ENCODE measurements around the gene FOXJ1.

The FOXJ1 gene

DNA sequence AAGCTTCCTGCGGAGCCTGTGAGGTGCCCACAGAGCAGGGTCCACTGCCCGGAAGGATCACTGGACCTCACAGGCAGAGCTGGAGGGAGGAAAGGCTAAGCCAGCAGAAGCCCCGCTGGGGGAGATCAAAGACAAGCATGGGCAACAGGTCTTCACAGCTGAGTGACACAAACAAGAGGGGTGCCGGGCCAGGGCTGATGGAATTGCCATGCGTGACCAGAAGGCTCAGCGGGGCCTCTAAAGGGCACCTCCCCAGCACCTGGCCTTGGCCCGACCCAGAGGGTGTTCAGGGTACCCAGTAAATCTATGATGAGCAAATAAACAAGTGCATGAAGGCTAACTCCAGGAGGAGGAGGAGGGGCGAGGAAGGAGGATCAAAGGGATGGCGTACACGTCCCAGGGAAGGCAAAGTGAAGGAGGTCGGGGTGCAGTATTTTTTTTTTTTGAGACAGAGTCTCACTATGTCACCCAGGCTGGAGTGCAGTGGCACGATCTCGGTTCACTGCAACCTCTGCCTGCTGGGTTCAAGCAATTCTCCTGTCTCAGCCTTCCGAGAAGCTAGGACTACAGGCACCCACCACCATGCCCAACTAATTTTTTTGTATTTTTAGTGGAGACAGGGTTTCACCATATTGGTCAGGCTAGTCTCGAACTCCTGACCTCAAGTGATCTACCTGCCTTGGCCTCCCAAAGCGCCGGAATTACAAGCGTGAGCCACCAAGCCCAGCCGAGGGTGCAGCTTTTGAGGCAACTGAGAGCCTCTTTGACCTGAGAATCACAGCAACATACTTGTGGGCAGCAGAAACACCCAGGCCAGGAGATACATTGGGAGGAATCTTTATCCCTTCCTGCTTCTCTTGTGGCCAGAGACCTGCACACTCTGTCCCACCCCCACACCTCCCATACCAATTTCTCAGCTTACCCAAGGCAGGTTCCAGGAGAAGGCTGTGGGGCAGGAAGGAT is 21.4 kb downstream of the FOXJ1 start:
- no peak overlapping the region for H3K9ac ChIP-seq (ENCODE audit: low read length)
- H3K27me3 ChIP-seq (ENCODE audit: control insufficient read depth in 1 of 2, insufficient read depth in 2 of 2, low read length in 2 of 2), result no peaks in the 10 kb centered on the region
- H3K4me3 ChIP-seq (ENCODE audit: low read depth in 1 of 2, low read length in 2 of 2), result no peak overlapping the region
- H3K9me3 ChIP-seq (ENCODE audit: low read length), result no peaks in the 10 kb centered on the region
- H3K27ac ChIP-seq (ENCODE audit: low read depth, low read length), result no peak overlapping the region
- no peaks in the 10 kb centered on the region for H3K4me1 ChIP-seq (ENCODE audit: insufficient read depth, low read length)
- H3K36me3 ChIP-seq (ENCODE audit: insufficient read depth, low read length), result no peaks in the 10 kb centered on the region

- Histone ChIP-seq H3K9me3 (ENCODE audit: low read length) (no peaks in the 10 kb centered on the region), H3K36me3 (ENCODE audit: insufficient read depth, low read length) (no peaks in the 10 kb centered on the region), H3K4me3 (ENCODE audit: low read depth in 1 of 2, low read length in 2 of 2) (no peak overlapping the region), H3K9ac (ENCODE audit: low read length) (no peak overlapping the region), H3K27ac (ENCODE audit: low read depth, low read length) (no peak overlapping the region), H3K4me1 (ENCODE audit: insufficient read depth, low read length) (no peaks in the 10 kb centered on the region), H3K27me3 (ENCODE audit: control insufficient read depth in 1 of 2, insufficient read depth in 2 of 2, low read length in 2 of 2) (no peaks in the 10 kb centered on the region)
Observed at GRCh38 chr17:76115138-76115754, 25.8 kb downstream of the FOXJ1 start.

DNA sequence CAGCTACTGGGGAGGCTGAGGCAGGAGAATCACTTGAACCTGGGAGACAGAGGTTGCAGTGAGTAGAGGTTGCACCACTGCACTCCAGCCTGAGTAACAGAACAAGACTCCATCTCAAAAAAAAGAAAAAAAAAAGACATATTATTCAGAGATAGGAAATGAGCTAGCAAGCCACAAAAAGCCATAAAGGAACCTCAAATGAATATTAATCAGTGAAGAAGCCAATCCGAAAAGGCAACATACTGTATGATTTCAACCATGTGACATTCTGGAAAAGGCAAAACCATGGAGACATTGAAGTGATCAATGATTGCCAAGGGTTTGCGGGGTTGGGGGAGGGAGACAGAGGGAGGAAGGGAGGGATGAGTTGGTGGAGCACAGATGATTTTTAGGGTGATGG is 29.1 kb downstream of the FOXJ1 start:
- Histone ChIP-seq H3K27ac (ENCODE audit: low read depth, low read length) (no peak overlapping the region), H3K9ac (ENCODE audit: low read length) (no peak overlapping the region), H3K9me3 (ENCODE audit: low read length) (no peaks in the 10 kb centered on the region), H3K36me3 (ENCODE audit: insufficient read depth, low read length) (no peaks in the 10 kb centered on the region), H3K4me1 (ENCODE audit: insufficient read depth, low read length) (no peaks in the 10 kb centered on the region), H3K4me3 (ENCODE audit: low read depth in 1 of 2, low read length in 2 of 2) (no peak overlapping the region), H3K27me3 (ENCODE audit: control insufficient read depth in 1 of 2, insufficient read depth in 2 of 2, low read length in 2 of 2) (no peaks in the 10 kb centered on the region)

- H3K4me3 ChIP-seq (ENCODE audit: low read depth in 1 of 2, low read length in 2 of 2), result no peak overlapping the region
- no peaks in the 10 kb centered on the region for H3K9me3 ChIP-seq (ENCODE audit: low read length)
- no peak overlapping the region for H3K27ac ChIP-seq (ENCODE audit: low read depth, low read length)
- H3K27me3 ChIP-seq (ENCODE audit: control insufficient read depth in 1 of 2, insufficient read depth in 2 of 2, low read length in 2 of 2), result no peaks in the 10 kb centered on the region
- H3K4me1 ChIP-seq (ENCODE audit: insufficient read depth, low read length), result peaks cover 11% of the 10 kb centered on the region
- no peaks in the 10 kb centered on the region for H3K36me3 ChIP-seq (ENCODE audit: insufficient read depth, low read length)
- no peak overlapping the region for H3K9ac ChIP-seq (ENCODE audit: low read length)
Observed at GRCh38 chr17:76107509-76107908, 33.5 kb downstream of the FOXJ1 start.

- Histone ChIP-seq H3K36me3 (ENCODE audit: insufficient read depth, low read length) (peaks cover 3% of the 10 kb centered on the region), H3K27ac (ENCODE audit: low read depth, low read length) (no peak overlapping the region), H3K9ac (ENCODE audit: low read length) (no peak overlapping the region), H3K4me1 (ENCODE audit: insufficient read depth, low read length) (peaks cover 17% of the 10 kb centered on the region), H3K4me3 (ENCODE audit: low read depth in 1 of 2, low read length in 2 of 2) (no peak overlapping the region), H3K27me3 (ENCODE audit: control insufficient read depth in 1 of 2, insufficient read depth in 2 of 2, low read length in 2 of 2) (no peaks in the 10 kb centered on the region), H3K9me3 (ENCODE audit: low read length) (no peaks in the 10 kb centered on the region)
Observed at GRCh38 chr17:76106703-76107102, 34.3 kb downstream of the FOXJ1 start.

DNA sequence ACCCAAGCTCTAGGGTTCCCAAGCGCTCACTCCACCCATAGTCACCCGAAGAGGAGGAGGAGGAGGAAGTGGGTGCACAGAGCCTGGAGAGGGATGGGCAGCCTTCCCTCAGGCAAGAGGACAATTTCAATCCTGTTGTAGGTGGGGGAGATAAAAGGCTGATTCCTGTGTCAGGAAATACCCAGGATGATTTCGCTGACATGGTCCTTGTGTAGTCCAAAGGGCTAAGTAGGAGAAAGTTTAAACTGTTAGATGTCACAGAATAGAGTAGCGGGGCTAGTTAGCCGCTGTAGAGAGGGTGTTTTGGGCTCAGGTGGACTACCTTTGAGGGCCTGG is 36.2 kb downstream of the FOXJ1 start:
- peaks cover 17% of the 10 kb centered on the region for H3K4me1 ChIP-seq (ENCODE audit: insufficient read depth, low read length)
- peaks cover 13% of the 10 kb centered on the region for H3K36me3 ChIP-seq (ENCODE audit: insufficient read depth, low read length)
- H3K27me3 ChIP-seq (ENCODE audit: control insufficient read depth in 1 of 2, insufficient read depth in 2 of 2, low read length in 2 of 2), result no peaks in the 10 kb centered on the region
- H3K9me3 ChIP-seq (ENCODE audit: low read length), result no peaks in the 10 kb centered on the region
- H3K27ac ChIP-seq (ENCODE audit: low read depth, low read length), result no peak overlapping the region
- H3K4me3 ChIP-seq (ENCODE audit: low read depth in 1 of 2, low read length in 2 of 2), result no peak overlapping the region
- H3K9ac ChIP-seq (ENCODE audit: low read length), result no peak overlapping the region

GRCh38 chr17:76104140-76104895 is 36.7 kb downstream of the FOXJ1 start:
- peak overlapping the region; percentile 41 for H3K9ac ChIP-seq (ENCODE audit: low read length)
- H3K27ac ChIP-seq (ENCODE audit: low read depth, low read length), result peak overlapping the region; percentile 88
- peaks cover 15% of the 10 kb centered on the region for H3K36me3 ChIP-seq (ENCODE audit: insufficient read depth, low read length)
- no peaks in the 10 kb centered on the region for H3K27me3 ChIP-seq (ENCODE audit: control insufficient read depth in 1 of 2, insufficient read depth in 2 of 2, low read length in 2 of 2)
- no peaks in the 10 kb centered on the region for H3K9me3 ChIP-seq (ENCODE audit: low read length)
- peaks cover 17% of the 10 kb centered on the region for H3K4me1 ChIP-seq (ENCODE audit: insufficient read depth, low read length)
- H3K4me3 ChIP-seq (ENCODE audit: low read depth in 1 of 2, low read length in 2 of 2), result peak overlapping the region; percentile 76 to 86

- Histone ChIP-seq H3K27ac (ENCODE audit: low read depth, low read length) (peak within 1 kb of the TSS; percentile 88), H3K27me3 (ENCODE audit: control insufficient read depth in 1 of 2, insufficient read depth in 2 of 2, low read length in 2 of 2) (no peaks in the 10 kb centered on the region), H3K36me3 (ENCODE audit: insufficient read depth, low read length) (peaks cover 15% of the 10 kb centered on the region), H3K9me3 (ENCODE audit: low read length) (no peaks in the 10 kb centered on the region), H3K4me3 (ENCODE audit: low read depth in 1 of 2, low read length in 2 of 2) (peak within 1 kb of the TSS; percentile 76 to 86), H3K9ac (ENCODE audit: low read length) (peak within 1 kb of the TSS; percentile 41), H3K4me1 (ENCODE audit: insufficient read depth, low read length) (peaks cover 17% of the 10 kb centered on the region)
Observed at GRCh38 chr17:76103274-76104139, 37.5 kb downstream of the FOXJ1 start, which contains the start of gene EXOC7. EXOC7 (minus strand) TSS chr17:76103787; CDS start chr17:76103692, 95 bp downstream.

- Histone ChIP-seq H3K36me3 (ENCODE audit: insufficient read depth, low read length) (peaks cover 17% of the 10 kb centered on the region), H3K4me3 (ENCODE audit: low read depth in 1 of 2, low read length in 2 of 2) (peak overlapping the region; percentile 76 to 86), H3K27ac (ENCODE audit: low read depth, low read length) (peak overlapping the region; percentile 88), H3K27me3 (ENCODE audit: control insufficient read depth in 1 of 2, insufficient read depth in 2 of 2, low read length in 2 of 2) (no peaks in the 10 kb centered on the region), H3K9ac (ENCODE audit: low read length) (peak overlapping the region; percentile 41), H3K9me3 (ENCODE audit: low read length) (no peaks in the 10 kb centered on the region), H3K4me1 (ENCODE audit: insufficient read depth, low read length) (peaks cover 17% of the 10 kb centered on the region)
Observed at GRCh38 chr17:76102944-76103273, 38.1 kb downstream of the FOXJ1 start.

DNA sequence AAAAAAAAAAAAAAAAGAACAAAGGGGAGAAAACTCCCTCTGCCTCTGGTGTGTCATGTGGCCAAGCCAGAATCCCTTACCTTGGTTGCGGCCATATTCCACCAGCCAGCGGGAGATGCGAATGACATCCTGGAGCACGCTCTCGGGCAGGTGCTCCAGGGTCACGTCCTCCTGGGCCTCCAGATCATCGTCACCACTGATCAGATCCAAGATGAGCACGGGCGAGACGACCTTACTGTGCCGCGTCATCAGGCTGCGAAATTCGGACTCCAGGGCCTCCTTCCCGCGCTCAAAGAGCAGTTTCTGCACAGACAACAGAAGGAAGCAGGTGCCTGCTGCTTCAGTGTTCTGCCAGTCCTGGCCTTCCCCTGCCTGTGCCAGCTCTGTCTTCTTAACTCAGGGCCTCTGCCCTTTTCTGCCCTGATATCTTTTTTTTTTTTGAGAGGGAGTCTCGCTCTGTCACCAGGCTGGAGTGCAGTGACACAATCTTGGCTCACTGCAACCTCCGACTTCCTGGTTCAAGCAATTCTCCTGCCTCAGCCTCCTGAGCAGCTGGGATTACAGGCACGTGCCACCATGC is 43.2 kb downstream of the FOXJ1 start:
- Histone ChIP-seq H3K27ac (ENCODE audit: low read depth, low read length) (no peak overlapping the region), H3K9me3 (ENCODE audit: low read length) (no peaks in the 10 kb centered on the region), H3K27me3 (ENCODE audit: control insufficient read depth in 1 of 2, insufficient read depth in 2 of 2, low read length in 2 of 2) (no peaks in the 10 kb centered on the region), H3K9ac (ENCODE audit: low read length) (no peak overlapping the region), H3K4me3 (ENCODE audit: low read depth in 1 of 2, low read length in 2 of 2) (no peak overlapping the region), H3K36me3 (ENCODE audit: insufficient read depth, low read length) (peaks cover 58% of the 10 kb centered on the region), H3K4me1 (ENCODE audit: insufficient read depth, low read length) (peaks cover 8% of the 10 kb centered on the region)

All from muscle layer of colon (tissue), 2 donors.